ENCODE data around the gene IFT22.

The IFT22 gene

GRCh38 chr7:101347477-101347876 is 25.9 kb upstream of the IFT22 start:
- TF ChIP-seq ARNT (IDR thresholded peaks at IDR 0.05) (no peak), LEF1 (IDR thresholded peaks at IDR 0.05; ENCODE audit: borderline replicate concordance) (no peak), CTBP1 (IDR thresholded peaks at IDR 0.05; ENCODE audit: borderline replicate concordance) (no peak), NFRKB (IDR thresholded peaks at IDR 0.05) (no peak), FOXA1 (IDR thresholded peaks at IDR 0.05) (no peak), ZNF384 (IDR thresholded peaks at IDR 0.05) (no peak), SP1 (IDR thresholded peaks at IDR 0.05) (no peak), TARDBP (IDR thresholded peaks at IDR 0.05) (no peak), L3MBTL2 (conservative IDR thresholded peaks at IDR 0.05) (no peak), SUZ12 (IDR thresholded peaks at IDR 0.05) (no peak)
- ChIA-PET CTCF (no interaction called here), POLR2A (no interaction called here)
- no peak for DNase-seq (ENCODE audit: extremely low spot score)

DNA sequence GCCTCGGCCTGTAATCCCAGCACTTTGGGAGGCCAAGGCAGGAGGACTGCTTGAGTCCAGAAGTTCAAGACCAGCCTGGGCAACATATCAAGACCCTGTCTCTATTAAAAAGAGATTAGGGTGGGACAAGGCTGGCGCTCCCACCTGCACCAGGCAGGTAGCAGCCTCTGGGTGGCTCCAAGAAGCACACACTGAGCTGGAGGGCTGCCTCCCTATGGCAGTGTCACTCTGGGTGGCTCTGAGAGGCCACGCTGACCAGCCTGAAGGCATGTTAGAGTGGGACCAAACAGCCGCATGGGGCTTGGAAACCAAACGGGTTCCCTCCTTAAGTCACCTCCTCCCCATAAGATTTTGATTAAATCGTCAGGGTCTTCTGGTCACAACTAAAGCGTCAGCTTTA is 21.3 kb upstream of the IFT22 start:
- DNase-seq (ENCODE audit: extremely low spot score): no peak
- ChIA-PET CTCF (interaction anchor here (0.8 kb wide), 1 partner anchor 21 kb away, joined by 4 read pairs; the partner anchor contains the start of gene IFT22), POLR2A (interaction anchor here (1.8 kb wide), 1 partner anchor 21 kb away, joined by 7 read pairs; the partner anchor contains the start of gene IFT22)
- TF ChIP-seq TARDBP (IDR thresholded peaks at IDR 0.05) (no peak), NFRKB (IDR thresholded peaks at IDR 0.05) (no peak), PKNOX1 (IDR thresholded peaks at IDR 0.05) (no peak), ELF4 (IDR thresholded peaks at IDR 0.05) (no peak), SP1 (IDR thresholded peaks at IDR 0.05) (no peak), SUZ12 (IDR thresholded peaks at IDR 0.05) (no peak)

GRCh38 chr7:101340379-101340778 is 18.8 kb upstream of the IFT22 start:
- TF ChIP-seq L3MBTL2 (conservative IDR thresholded peaks at IDR 0.05): no peak
- no peak for TF ChIP-seq HDGF (IDR thresholded peaks at IDR 0.05; ENCODE audit: borderline replicate concordance)
- TF ChIP-seq ELF4 (IDR thresholded peaks at IDR 0.05): no peak
- no peak for TF ChIP-seq ARNT (IDR thresholded peaks at IDR 0.05)
- no peak for TF ChIP-seq FOXM1 (IDR thresholded peaks at IDR 0.05; ENCODE audit: borderline replicate concordance)
- no peak for TF ChIP-seq FOXK2 (IDR thresholded peaks at IDR 0.05)
- no peak for TF ChIP-seq SUZ12 (IDR thresholded peaks at IDR 0.05)
- TF ChIP-seq FOXA1 (IDR thresholded peaks at IDR 0.05): no peak
- TF ChIP-seq LEF1 (IDR thresholded peaks at IDR 0.05; ENCODE audit: borderline replicate concordance): no peak
- TF ChIP-seq SP1 (IDR thresholded peaks at IDR 0.05): no peak
- TF ChIP-seq TARDBP (IDR thresholded peaks at IDR 0.05): no peak
- no peak for TF ChIP-seq ZNF384 (IDR thresholded peaks at IDR 0.05)
- no peak for TF ChIP-seq NFRKB (IDR thresholded peaks at IDR 0.05)
- no peak for TF ChIP-seq PKNOX1 (IDR thresholded peaks at IDR 0.05)
- TF ChIP-seq BHLHE40 (IDR thresholded peaks at IDR 0.05; ENCODE audit: borderline replicate concordance): no peak
- no peak for TF ChIP-seq CTBP1 (IDR thresholded peaks at IDR 0.05; ENCODE audit: borderline replicate concordance)
- ChIA-PET CTCF (interaction anchor here (1.0 to 1.1 kb wide), 2 partner anchors 18 to 100 kb away, joined by 3 read pairs; no protein-coding TSS in a partner anchor), POLR2A (interaction anchor here (1.1 kb wide), 1 partner anchor 19 kb away, joined by 7 read pairs; the partner anchor contains the start of gene IFT22)
- DNase-seq (ENCODE audit: extremely low spot score): no peak

- ChIA-PET CTCF (no interaction called here), POLR2A (interaction anchor here (0.9 to 1.2 kb wide), 2 partner anchors 12 to 25 kb away, joined by 3 to 7 read pairs; partner anchors contain the start of gene IFT22)
- TF ChIP-seq ZNF384 (IDR thresholded peaks at IDR 0.05) (no peak), LEF1 (IDR thresholded peaks at IDR 0.05; ENCODE audit: borderline replicate concordance) (no peak)
- no peak for DNase-seq (ENCODE audit: extremely low spot score)
These were observed 12.3 kb upstream of the IFT22 start for GRCh38 chr7:101333912-101334311.

DNA sequence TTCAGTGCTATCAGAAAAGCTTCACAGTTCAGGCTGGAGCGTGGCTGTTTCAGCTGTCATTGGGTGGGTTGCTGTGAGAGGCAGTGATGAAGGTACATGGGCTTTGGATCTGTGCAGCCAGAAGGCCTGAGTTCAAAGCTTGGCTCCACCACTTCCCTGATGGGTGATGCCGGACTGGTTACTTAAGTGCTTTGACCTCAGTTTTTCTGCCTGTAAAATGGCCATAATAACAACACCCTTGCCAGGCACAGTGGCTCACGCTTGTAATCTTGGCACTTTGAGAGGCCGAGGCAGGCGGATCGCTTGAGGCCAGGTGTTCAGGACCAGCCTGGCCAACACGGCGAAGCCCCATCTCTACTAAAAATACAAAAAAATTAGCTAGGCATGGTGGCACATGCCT is 10.4 kb upstream of the IFT22 start:
- TF ChIP-seq CTBP1 (IDR thresholded peaks at IDR 0.05; ENCODE audit: borderline replicate concordance) (no peak), HDGF (IDR thresholded peaks at IDR 0.05; ENCODE audit: borderline replicate concordance) (no peak), ARNT (IDR thresholded peaks at IDR 0.05) (no peak), ELF4 (IDR thresholded peaks at IDR 0.05) (no peak), ZNF384 (IDR thresholded peaks at IDR 0.05) (no peak), FOXA1 (IDR thresholded peaks at IDR 0.05) (no peak), FOXM1 (IDR thresholded peaks at IDR 0.05; ENCODE audit: borderline replicate concordance) (no peak), FOXK2 (IDR thresholded peaks at IDR 0.05) (no peak), NFRKB (IDR thresholded peaks at IDR 0.05) (no peak), LEF1 (IDR thresholded peaks at IDR 0.05; ENCODE audit: borderline replicate concordance) (no peak), SP1 (IDR thresholded peaks at IDR 0.05) (no peak), TARDBP (IDR thresholded peaks at IDR 0.05) (no peak), BHLHE40 (IDR thresholded peaks at IDR 0.05; ENCODE audit: borderline replicate concordance) (no peak), SUZ12 (IDR thresholded peaks at IDR 0.05) (no peak), PKNOX1 (IDR thresholded peaks at IDR 0.05) (no peak), L3MBTL2 (conservative IDR thresholded peaks at IDR 0.05) (no peak)
- ChIA-PET CTCF (no interaction called here), POLR2A (interaction anchor here (0.8 kb wide), 1 partner anchor 10 kb away, joined by 3 read pairs; the partner anchor contains the start of gene IFT22)
- no peak for DNase-seq (ENCODE audit: extremely low spot score)

GRCh38 chr7:101330011-101330484 is 8.4 kb upstream of the IFT22 start:
- no peak for DNase-seq (ENCODE audit: extremely low spot score)
- POLR2A ChIA-PET: no interaction called here
- TF ChIP-seq ELF4 (IDR thresholded peaks at IDR 0.05) (no peak), LEF1 (IDR thresholded peaks at IDR 0.05; ENCODE audit: borderline replicate concordance) (no peak)
- CTCF ChIA-PET: no interaction called here

GRCh38 chr7:101328159-101328558 is 6.5 kb upstream of the IFT22 start:
- CTCF ChIA-PET: no interaction called here
- no peak for DNase-seq (ENCODE audit: extremely low spot score)
- POLR2A ChIA-PET: no interaction called here
- no peak for TF ChIP-seq LEF1 (IDR thresholded peaks at IDR 0.05; ENCODE audit: borderline replicate concordance)

All from HEK293T (cell line).